K562 (cell line): ENCODE results near the gene RRBP1. TPM values are rescaled to one million over a fixed set of nuclear protein-coding genes. Genes with fewer than 3 reads are reported as not detected.

Source experiments
- ATAC-seq: fragments of 200-7000 bp; cut with Tn5 transposase; 3 replicates; pipeline ENCODE4 v1.9.1; 2020; ENCODE audit warnings: moderate library complexity
- BruUV-seq: library from RNA; stranded (reverse); fragments of 400-500 nt; replicated peaks from 2 replicates; lab custom pipeline; 2021; lab: Mats Ljungman, UMichigan
- CTCF ChIA-PET: fragments of 300-600 bp; formaldehyde crosslinking; extraction: SDS; loops from one replicate; lab custom pipeline; 2021; ENCODE audit warnings: low intra/inter-chr PET ratio; lab: Yijun Ruan, JAX
- POLR2A ChIA-PET: fragments of 300-600, 350-650 bp; sonication (Branson Sonifier 250); formaldehyde crosslinking; extraction: SDS; loops from one replicate; lab custom pipeline; 2021; ENCODE audit warnings: antibody characterized with exemption, inconsistent platforms; lab: Yijun Ruan, JAX
- DNase-seq, 4 experiments: peaks; one replicate each; pipeline versions ENCODE4 v3.0.0 to v3.0.0-alpha.2; 2011 to 2018; ENCODE audit warnings: low spot score in 3 of 4, mixed read lengths in 3 of 4; ENCODE audit errors: extremely low read depth in 1 of 4
- FAIRE-seq: peaks from 2 replicates; lab custom pipeline; 2011; peaks lifted over from hg19 to GRCh38; lab: Jason Lieb, UNC
- H2AFZ ChIP-seq: 2 replicates; pipeline ENCODE4 v1.6.0; 2011; ENCODE audit warnings: low read depth, low read length, control low read depth, inconsistent platforms
- H3K27ac ChIP-seq: fragments of 200-600 bp; 3 replicates; pipeline ENCODE4 v1.8.0; 2011; ENCODE audit warnings: low read depth, mild to moderate bottlenecking, control low read depth, inconsistent platforms, low read length, moderate library complexity, mixed read lengths; ENCODE audit errors: extremely low read depth
- H3K27me3 ChIP-seq, 2 experiments: fragments of 300-600 bp in 1 of 2; 2 replicates in 1 of 2; 3 replicates in 1 of 2; pipeline versions ENCODE4 v1.6.0 to v1.8.0; 2011; ENCODE audit warnings: inconsistent platforms in 2 of 2, low read length in 2 of 2, mild to moderate bottlenecking in 1 of 2, mixed read lengths in 1 of 2, moderate library complexity in 1 of 2; ENCODE audit not compliant: control insufficient read depth in 2 of 2, insufficient read depth in 2 of 2
- H3K36me3 ChIP-seq: fragments of 300-600 bp; 3 replicates; pipeline ENCODE4 v1.8.0; 2011; ENCODE audit warnings: mild to moderate bottlenecking, low read length, inconsistent platforms; ENCODE audit not compliant: control insufficient read depth, insufficient read depth
- H3K4me1 ChIP-seq, 2 experiments: fragments of 200-600 bp in 1 of 2; replicated peaks in 1 of 2; 2 replicates in 1 of 2; 3 replicates in 1 of 2; pipeline versions ENCODE4 v1.5.1 to v1.8.0; 2011; ENCODE audit warnings: inconsistent platforms in 2 of 2, low read length in 2 of 2, mild to moderate bottlenecking in 1 of 2, mixed read lengths in 1 of 2, moderate library complexity in 1 of 2; ENCODE audit not compliant: control insufficient read depth in 2 of 2, insufficient read depth in 2 of 2
- H3K4me2 ChIP-seq: 2 replicates; pipeline ENCODE4 v1.6.1; 2011; ENCODE audit warnings: low read length, control low read depth, inconsistent platforms, mixed read lengths; ENCODE audit not compliant: insufficient read depth
- H3K4me3 ChIP-seq: fragments of 200-600 bp; sonication (generic), shearing (Covaris generic); 2 replicates; pipeline ENCODE4 v1.5.1; 2016; ENCODE audit warnings: control low read depth, inconsistent platforms
- H3K79me2 ChIP-seq: fragments of 200-600 bp; 3 replicates; pipeline ENCODE4 v1.8.0; 2011; ENCODE audit warnings: low read length, inconsistent platforms; ENCODE audit not compliant: control insufficient read depth, insufficient read depth
- H3K9ac ChIP-seq, 2 experiments: 2 replicates each; pipeline versions ENCODE4 v1.6.0 to v1.6.1; 2011; ENCODE audit warnings: low read depth in 2 of 2, low read length in 2 of 2, control low read depth in 1 of 2, inconsistent platforms in 1 of 2, mild to moderate bottlenecking in 1 of 2, mixed read lengths in 1 of 2; ENCODE audit not compliant: insufficient read depth in 1 of 2
- H3K9me1 ChIP-seq: one replicate; pipeline ENCODE4 v1.6.0; 2011; ENCODE audit warnings: inconsistent platforms, mild to moderate bottlenecking, low read length, moderate library complexity; ENCODE audit not compliant: control insufficient read depth, insufficient read depth
- H3K9me3 ChIP-seq: replicated peaks from 2 replicates; pipeline ENCODE4 v1.5.1; 2011; ENCODE audit warnings: low read depth, low read length, inconsistent platforms; ENCODE audit not compliant: control insufficient read depth, insufficient read depth
- H4K20me1 ChIP-seq: replicated peaks from 2 replicates; pipeline ENCODE4 v1.6.1; 2011; ENCODE audit warnings: low read length, inconsistent platforms, mixed read lengths; ENCODE audit not compliant: control insufficient read depth, insufficient read depth
- SRSF1 ChIP-seq: fragments of 200-400 bp; formaldehyde crosslinking; IDR thresholded peaks from 2 replicates; pipeline ENCODE4 v1.6.1; 2017; ENCODE audit warnings: mild to moderate bottlenecking, low read depth, low read length, moderate library complexity
- ZNF140 ChIP-seq: fragments of 250-450 bp; sonication (Bioruptor Pico); IDR thresholded peaks from 2 replicates; pipeline ENCODE4 v1.8.0; 2021; ENCODE audit warnings: moderate library complexity, mild to moderate bottlenecking, inconsistent platforms
- ZNF277 ChIP-seq: fragments of 250-450 bp; sonication (Bioruptor Pico); IDR thresholded peaks from 2 replicates; pipeline ENCODE4 v1.8.0; 2022; ENCODE audit warnings: inconsistent platforms, mild to moderate bottlenecking, moderate library complexity, borderline replicate concordance
- ZNF316 ChIP-seq: fragments of 450-650 bp; IDR thresholded peaks from 2 replicates; pipeline ENCODE4 v1.6.1; 2016
- WGBS: fragments of 100-300 bp; shearing (Covaris generic); methylation state at CpG from one replicate; pipeline ENCODE4 v1.1.6; 2016; ENCODE audit warnings: low coverage, mixed read lengths; ENCODE audit not compliant: insufficient coverage; ENCODE audit errors: missing lambda C conversion rate; 5-methylcytosine and 5-hydroxymethylcytosine counted together
- in situ Hi-C: fragments of 300-500 bp; cut with MboI; formaldehyde crosslinking; loops from 4 replicates; pipeline ENCODE4 v1.15.0; 2018; ENCODE audit warnings: inconsistent platforms, mixed read lengths
- intact Hi-C: fragments of 100-400 bp; cut with micrococcal nuclease; formaldehyde crosslinking; loops from 2 replicates; pipeline ENCODE4 v1.14.2; 2022
- polyA plus RNA-seq, 8 experiments: library from polyadenylated mRNA; depleted of rRNA in 4 of 8; stranded (reverse) in 5 of 8; unstranded in 3 of 8; fragments of >200 nt; fragmentation: Nextera tagmentation in 2 of 8; fragmentation: Illumina TruSeq in 1 of 8; extraction: Ambion mirVana in 2 of 8; extraction: Trizol in 1 of 8; gene quantifications; 2 replicates each; pipeline versions ENCODE4 v1.2.1 to v1.2.3, GENCODE V29; 2011 to 2014; ENCODE audit warnings: inconsistent platforms in 1 of 8, missing spikeins in 1 of 8
- total RNA-seq, 7 experiments: library from RNA; depleted of rRNA in 6 of 7; stranded (reverse); fragments of >200 nt in 6 of 7; fragmentation: Illumina TruSeq in 2 of 7; extraction: Trizol in 2 of 7; gene quantifications; 2 replicates each; pipeline versions ENCODE4 v1.2.1 to v1.2.3, GENCODE V29; 2011 to 2021; ENCODE audit warnings: low replicate concordance in 1 of 7

The RRBP1 gene
- total and polyA plus RNA-seq, 9 of the 15 experiments (the other 6 are each of a cell fraction or from before 2014, with no cell fraction given), result 0.84 to 32.0 (median 17.6) TPM

- no peak overlapping the region for H2AFZ ChIP-seq
- no peaks in the 10 kb centered on the region for H3K9me3 ChIP-seq
- ATAC-seq, result no peak
- H3K4me3 ChIP-seq, result no peak overlapping the region
- no peak overlapping the region for H3K9ac ChIP-seq
- H3K36me3 ChIP-seq, result no peaks in the 10 kb centered on the region
- H3K27ac ChIP-seq, result no peak overlapping the region
- H3K4me1 ChIP-seq, result peaks cover 0 to 6% of the 10 kb centered on the region in 2 experiments; a peak in 3 of 5 replicates
- no peak overlapping the region for H3K4me2 ChIP-seq
- in situ Hi-C loops (no loop called here), intact Hi-C loops (no loop called here)
- peaks cover 0 to 35% of the 10 kb centered on the region in 2 experiments; a peak in 4 of 5 replicates for H3K27me3 ChIP-seq
- ChIA-PET CTCF (no interaction called here), POLR2A (interaction anchor here (0.7 kb wide), 1 partner anchor 164 kb away, joined by 3 read pairs; no protein-coding TSS in a partner anchor)
- DNase-seq, result no peak
- 0% methylated on average over 3 of the region's 3 CpGs for WGBS
- H3K79me2 ChIP-seq, result no peaks in the 10 kb centered on the region
- no peak for FAIRE-seq
- TF ChIP-seq SRSF1 (no peak), ZNF316 (no peak), ZNF140 (no peak)
- no TSS peak for BruUV-seq
- H4K20me1 ChIP-seq, result no peaks in the 10 kb centered on the region
- no peaks in the 10 kb centered on the region for H3K9me1 ChIP-seq
Measured at GRCh38 chr20:17706632-17707031, 24.6 kb upstream of the RRBP1 start.

- Histone ChIP-seq H3K9me3 (no peaks in the 10 kb centered on the region), H3K9ac (no peak overlapping the region), H3K4me1 (peaks cover 0 to 6% of the 10 kb centered on the region in 2 experiments; a peak in 3 of 5 replicates), H3K27me3 (peaks cover 0 to 37% of the 10 kb centered on the region in 2 experiments; a peak in 4 of 5 replicates), H3K27ac (no peak overlapping the region), H3K9me1 (no peaks in the 10 kb centered on the region), H3K4me3 (no peak overlapping the region), H4K20me1 (no peaks in the 10 kb centered on the region), H3K36me3 (no peaks in the 10 kb centered on the region), H3K4me2 (no peak overlapping the region), H3K79me2 (no peaks in the 10 kb centered on the region), H2AFZ (no peak overlapping the region)
- in situ Hi-C loops (no loop called here), intact Hi-C loops (no loop called here)
- no peak for FAIRE-seq
- no peak for ATAC-seq
- no TSS peak for BruUV-seq
- no peak for TF ChIP-seq ZNF277 (CRISPR knock-in tag)
- POLR2A ChIA-PET, result no interaction called here
- no peak for DNase-seq
- 0% methylated on average over 3 of the region's 4 CpGs for WGBS
- CTCF ChIA-PET, result no interaction called here
Measured at GRCh38 chr20:17705916-17706315, 23.9 kb upstream of the RRBP1 start.
